Hematopoietic multipotent progenitor cell treated with erythropoietin and hydrocortisone succinate and interleukin-3 and kit ligand, for 4 days (in vitro differentiated cells): ENCODE data around the gene PRR33.
"Not testable (repeated sequence)": the region's sequence is repeated elsewhere in the genome, so short reads cannot be mapped to it uniquely, and the experiment has no call there.

Experiments
- DNase-seq: peaks from one replicate; pipeline ENCODE4 v3.0.0-alpha.2; 2015

Gene PRR33

DNA sequence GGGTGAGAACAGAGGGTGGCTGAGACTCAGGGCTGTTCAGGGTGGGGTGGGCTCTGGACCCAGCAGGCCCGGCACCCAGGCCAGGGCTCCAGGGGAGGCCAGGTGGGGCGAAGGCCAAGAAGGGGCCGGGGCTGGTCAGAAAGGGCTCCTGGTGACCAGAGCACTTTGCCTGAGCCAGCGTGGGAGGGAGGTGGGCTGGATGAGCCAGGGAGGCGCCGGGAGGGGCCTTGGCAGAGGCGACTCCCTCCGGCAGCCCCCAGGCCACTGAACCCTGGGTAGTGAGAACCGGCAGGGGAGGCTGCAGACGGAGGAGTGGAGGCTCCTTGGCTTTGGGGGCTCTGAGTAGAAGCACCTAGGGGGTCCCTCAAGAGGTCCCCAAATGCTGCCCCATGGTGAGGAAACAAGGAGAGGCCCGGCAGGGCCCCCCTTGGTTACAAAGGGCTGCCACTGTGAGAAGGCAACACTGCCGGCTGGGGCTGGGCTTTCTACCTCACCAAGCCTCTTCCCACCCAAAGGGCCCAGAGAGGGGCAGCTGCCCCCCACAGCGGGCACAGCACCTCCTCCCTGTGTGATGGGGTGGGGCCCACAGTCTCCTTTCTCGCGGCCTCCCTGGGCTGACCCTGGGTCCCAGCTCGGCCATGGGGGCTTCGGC, 17.1 kb downstream of the PRR33 start:
- DNase-seq, result not testable (repeated sequence)

DNA sequence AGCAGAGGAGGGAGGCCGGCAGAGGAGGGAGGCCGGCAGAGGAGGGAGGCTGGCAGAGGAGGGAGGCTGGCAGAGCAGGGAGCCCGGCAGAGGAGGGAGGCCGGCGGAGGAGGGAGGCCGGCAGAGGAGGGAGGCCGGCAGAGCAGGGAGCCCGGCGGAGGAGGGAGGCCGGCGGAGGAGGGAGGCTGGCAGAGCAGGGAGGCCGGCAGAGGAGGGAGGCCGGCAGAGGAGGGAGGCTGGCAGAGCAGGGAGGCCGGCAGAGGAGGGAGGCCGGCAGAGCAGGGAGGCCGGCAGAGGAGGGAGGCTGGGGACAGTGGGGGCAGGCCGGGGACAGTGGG, 17.9 kb downstream of the PRR33 start:
- not testable (repeated sequence) for DNase-seq

DNA sequence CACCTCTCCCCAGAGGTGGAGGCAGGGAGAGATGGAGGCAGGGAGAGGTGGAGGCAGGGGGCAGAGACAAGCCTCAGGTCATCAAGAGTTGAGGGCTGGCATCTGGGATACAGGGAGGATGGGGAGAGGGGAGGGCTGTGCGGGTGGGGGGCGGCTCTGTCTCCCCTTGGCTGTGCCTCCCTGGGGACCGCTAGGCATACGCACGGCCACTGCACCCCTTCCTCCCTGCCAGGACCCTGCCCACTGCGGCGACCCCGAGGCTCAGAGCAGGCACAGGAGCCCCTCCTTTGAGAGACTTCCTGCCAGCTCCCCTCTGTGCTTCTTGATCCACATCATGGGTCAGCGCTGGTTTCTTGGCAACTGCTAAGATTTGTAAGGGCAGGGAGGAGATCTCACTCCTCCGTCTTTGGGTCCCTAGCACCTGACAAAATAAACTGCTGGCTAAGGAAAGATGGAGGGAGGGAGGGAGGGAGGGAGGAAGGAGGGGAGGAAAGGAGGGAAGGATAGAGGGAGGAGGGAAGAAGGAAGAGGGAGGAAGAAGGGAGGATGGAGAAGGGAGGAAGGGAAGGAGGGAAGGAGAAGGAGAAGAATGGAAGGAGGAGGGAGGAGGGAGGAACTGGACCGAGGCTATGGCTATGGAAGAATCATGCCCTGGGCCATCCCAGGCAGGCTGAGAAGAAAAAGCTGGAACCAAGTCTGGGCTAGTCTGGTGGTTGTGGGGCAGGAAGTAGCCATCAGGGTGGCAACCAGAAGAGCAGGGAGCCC, 18.5 kb downstream of the PRR33 start:
- DNase-seq, result no peak

DNA sequence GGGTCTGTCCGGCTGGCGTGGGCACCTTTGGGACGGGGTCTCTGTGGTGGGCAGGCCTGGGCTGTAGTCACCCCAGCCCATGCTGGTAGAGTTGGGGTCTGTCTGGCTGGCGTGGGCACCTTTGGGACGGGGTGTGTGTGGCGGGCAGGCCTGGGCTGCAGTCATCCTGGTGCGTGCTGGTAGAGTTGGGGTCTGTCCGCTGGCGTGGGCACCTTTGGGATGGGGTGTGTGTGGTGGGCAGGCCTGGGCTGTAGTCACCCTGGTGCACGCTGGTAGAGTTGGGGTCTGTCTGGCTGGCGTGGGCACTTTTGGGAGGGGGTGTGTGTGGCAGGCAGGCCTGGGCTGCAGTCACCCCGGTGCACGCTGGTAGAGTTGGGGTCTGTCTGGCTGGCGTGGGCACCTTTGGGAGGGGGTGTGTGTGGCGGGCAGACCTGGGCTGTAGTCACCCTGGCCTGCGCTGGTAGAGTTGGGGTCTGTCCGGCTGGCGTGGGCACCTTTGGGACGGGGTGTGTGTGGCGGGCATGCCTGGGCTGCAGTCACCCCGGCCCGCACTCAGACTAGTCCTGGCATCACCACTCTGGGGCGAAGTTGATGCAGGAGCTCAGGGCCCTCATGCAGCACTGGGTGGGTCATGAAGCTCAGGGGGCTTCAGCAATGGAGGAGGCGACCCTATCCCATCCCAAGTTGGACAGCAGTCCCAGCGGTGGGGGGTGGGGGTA, 19.3 kb downstream of the PRR33 start:
- no peak for DNase-seq

DNA sequence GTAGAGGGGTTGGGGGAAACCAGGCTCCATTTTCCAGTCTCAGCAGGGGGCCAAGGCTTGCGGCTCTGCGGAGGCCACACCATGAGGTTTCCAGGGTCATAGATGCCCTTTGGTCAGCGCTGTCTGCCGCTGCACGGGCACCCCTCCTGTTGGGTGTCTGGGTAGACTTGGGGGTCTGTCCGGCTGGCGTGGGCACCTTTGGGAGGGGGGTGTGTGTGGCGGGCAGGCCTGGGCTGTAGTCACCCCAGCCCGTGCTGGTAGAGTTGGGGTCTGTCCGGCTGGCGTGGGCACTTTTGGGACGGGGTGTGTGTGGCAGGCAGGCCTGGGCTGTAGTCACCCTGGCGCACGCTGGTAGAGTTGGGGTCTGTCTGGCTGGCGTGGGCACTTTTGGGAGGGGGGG, 20.2 kb downstream of the PRR33 start:
- DNase-seq, result no peak

DNA sequence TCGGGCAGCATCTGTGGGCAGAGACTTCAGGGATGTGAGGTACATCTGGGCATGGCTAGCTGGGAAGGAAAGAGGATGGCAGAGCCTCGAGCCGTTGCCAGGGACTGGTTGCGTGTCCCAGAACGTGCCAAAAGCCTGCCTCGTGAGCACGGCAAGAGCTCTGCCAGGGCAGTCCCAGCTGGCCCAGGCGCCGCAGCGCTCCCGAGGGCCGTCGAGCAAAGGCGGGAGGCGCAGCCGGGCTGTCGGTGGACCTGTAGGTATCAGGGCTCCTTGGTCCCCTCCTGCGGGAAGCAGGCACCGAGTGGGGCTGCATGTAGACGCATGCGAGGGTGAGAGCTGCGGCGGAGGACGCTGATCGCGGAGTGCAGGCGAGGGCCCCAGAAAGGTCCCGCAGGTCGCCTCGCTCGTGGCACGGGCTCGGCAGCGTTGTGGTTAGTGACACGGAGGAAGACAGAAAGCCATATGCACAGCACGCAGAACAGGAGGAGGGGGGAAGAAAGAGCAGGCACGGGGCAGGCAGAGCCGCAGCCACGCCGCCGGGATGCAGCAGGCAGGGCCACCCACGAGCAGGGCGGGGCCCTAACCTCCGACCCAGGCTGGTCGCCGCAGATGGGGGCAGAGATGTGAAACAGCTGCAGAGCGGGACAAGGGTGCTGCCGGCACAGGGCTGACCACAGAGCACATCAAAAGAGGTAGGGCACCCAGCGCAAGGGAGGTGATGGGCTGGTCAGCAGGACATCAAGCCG, 20.8 kb downstream of the PRR33 start:
- peak; percentile 30 for DNase-seq

DNA sequence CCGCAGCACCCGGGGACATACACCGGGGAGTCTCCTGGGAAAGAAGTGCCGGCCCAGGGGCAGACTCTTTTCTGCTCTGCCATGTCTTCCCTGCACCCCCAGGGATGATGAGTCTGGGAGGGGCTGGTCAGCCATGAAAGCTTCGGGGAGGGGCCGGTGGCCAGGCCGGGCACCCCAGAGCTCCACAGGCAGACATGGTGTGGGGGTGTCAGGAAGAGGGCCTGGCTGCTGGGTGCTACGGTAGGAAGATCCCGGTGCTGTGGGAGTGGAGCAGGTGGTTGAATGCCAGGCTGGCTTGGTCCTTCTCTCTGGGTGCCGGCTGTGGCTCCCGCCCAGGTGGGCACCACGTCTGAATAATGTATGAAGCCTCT, 21.4 kb downstream of the PRR33 start:
- DNase-seq, result no peak

DNA sequence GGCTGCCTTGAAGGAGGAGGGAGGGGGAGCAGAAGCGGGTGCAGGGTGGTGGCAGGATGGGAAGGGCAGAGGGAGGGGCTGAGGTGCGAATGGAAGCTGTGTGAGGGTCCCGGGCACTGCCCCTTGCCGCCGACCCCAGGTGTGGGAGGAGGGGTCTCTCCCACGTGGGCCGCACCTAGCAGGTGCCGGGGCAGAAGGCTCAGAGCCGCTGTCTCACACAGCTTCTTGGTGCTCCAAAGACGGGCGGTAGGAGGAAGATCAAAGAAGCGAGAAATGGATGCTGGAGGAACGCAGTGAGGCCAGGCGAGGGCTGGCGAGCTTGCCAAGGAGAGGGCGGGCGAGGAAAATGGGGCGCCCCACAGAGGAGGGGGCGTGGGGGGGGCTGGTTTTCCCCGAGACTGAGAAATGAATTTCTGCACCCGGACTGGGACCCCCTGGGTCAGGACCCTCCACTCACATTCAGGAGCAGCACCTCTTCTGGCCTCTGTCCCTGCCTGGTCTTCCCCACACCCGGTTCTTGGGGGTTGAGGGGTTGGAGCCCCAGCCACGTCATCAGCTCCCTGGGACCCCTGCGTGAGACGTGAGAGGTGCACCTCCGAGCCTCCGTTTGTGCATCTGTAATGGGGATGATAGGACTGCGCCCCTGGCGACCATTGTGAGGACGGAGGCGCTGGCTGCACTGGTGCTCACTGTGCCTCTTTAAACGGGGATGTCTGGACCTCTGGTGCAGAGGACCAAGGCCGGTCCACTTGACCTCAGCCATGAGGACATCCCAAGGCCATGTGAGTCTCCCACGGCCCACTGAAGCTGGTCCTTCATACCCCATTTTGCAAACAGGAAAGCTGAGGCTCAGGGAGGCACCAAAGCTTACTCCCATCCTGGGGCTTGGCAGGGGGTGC, 22.0 kb downstream of the PRR33 start:
- no peak for DNase-seq

DNA sequence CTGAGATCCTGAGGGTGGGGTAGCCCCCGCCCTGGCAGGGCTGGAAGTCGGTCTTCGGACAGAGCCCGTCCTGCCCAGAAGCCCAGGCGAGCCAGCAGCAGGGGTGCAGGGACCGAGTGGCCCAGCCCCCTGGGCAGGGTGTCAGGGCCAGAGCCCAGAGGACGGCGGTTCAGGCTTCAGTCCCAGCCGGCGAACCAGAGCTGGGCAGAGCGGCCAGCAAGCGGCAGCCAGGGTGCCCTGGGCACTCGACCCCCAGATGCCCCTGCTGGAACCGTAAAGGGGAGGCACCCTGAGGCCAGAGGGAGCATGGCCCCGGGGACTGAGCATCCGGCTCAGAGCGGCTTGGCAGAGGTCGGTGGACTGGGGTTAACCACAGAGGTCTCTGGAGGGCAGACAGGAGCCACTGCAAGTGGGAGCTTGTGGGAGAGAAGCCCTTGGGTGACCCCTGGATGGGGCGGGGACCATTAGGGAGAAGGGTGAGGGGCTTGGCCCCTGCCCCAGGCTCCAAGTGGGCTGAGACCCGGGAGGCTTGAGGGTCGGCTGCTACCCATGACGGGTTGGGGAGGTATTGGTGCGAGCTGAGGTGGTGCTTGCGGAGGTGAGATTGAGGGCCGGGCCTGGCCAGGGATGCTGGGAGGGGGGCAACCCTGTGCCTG, 22.9 kb downstream of the PRR33 start:
- DNase-seq, result no peak

DNA sequence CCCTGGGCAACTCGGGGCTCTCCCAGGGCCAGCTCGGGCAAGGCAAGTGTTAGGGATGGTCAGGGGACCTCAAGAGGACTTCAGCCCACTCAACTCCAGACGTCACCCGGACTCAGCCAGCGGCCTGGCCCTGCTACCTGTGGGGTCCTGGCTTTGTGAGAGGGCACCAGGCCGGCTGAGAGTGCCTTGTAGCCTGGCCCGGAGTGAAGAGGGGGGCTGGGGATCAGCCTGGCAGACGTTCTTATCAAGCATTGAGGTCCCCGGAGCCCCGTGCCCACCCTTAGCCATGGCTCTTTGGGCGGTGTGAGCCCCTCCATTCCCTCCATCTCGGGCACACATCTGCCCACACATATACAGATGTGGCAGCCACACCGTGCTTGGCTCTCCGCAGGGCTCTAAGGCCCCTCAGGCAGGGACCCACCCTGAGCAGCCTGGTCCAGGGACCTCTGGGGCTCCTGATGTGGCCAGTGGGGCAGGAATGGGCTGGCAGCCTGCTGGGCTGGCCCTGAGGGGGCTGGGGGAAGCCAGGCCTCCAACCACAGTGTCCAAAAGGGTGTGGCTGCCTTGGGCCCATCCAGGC, 23.5 kb downstream of the PRR33 start:
- no peak for DNase-seq

DNA sequence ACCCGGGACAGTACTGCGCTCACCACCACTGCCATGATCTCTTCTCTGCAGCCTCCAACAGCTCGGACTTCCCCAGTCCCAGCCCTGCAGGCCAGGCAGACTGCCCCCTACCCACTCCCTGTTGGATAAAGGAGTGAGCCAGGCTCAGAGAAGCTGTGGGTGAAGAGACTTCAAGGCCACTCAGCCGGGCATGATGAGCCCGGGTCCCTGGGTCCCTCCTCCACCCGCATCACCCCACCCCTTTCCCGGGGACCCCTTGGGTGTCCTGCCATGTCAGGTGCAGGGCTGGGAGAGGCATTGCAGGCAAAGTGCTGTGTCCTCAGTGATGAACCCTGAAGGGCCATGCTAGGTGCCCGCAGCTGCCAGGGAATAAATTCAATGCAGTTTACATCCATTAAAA, 24.3 kb downstream of the PRR33 start:
- DNase-seq, result no peak

DNA sequence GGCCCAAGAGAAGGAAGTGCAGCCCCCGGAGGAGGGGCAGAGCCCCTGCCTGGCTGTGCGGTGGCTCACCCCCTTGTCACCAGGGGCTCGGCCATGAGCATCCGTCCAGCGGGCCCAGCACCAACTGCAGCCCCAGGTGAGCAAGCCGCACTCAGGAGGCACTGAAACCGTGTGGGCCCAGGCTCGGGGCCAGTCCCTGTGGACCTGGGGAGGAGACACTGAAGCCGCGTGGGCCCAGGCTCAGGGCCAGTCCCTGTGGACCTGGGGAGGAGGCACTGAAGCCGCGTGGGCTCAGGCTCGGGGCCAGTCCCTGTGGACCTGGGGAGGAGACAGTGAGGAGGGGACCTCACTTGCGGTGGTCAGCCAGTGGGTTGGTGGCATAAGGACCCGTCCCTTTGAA, 24.9 kb downstream of the PRR33 start:
- DNase-seq, result no peak

DNA sequence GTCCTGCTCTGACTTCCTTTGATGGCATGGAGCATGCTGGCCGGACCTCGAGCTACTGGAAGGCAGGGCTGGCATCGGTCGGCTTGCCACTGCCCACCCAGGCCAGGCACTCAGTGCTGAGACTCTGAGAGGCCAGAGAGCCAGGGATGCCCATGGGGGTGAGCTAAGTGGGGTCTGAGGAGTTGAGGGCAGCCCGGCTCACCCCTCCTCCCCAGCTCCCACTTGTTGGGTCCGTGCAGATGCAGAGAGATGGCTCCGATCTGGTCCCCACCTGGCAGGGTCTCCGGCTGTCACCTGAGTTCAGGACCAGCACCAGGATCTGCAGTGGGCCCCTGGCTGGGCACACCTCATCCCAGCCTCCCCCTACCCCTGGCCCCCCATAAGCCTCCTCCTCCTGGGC, 25.5 kb downstream of the PRR33 start:
- no peak for DNase-seq

DNA sequence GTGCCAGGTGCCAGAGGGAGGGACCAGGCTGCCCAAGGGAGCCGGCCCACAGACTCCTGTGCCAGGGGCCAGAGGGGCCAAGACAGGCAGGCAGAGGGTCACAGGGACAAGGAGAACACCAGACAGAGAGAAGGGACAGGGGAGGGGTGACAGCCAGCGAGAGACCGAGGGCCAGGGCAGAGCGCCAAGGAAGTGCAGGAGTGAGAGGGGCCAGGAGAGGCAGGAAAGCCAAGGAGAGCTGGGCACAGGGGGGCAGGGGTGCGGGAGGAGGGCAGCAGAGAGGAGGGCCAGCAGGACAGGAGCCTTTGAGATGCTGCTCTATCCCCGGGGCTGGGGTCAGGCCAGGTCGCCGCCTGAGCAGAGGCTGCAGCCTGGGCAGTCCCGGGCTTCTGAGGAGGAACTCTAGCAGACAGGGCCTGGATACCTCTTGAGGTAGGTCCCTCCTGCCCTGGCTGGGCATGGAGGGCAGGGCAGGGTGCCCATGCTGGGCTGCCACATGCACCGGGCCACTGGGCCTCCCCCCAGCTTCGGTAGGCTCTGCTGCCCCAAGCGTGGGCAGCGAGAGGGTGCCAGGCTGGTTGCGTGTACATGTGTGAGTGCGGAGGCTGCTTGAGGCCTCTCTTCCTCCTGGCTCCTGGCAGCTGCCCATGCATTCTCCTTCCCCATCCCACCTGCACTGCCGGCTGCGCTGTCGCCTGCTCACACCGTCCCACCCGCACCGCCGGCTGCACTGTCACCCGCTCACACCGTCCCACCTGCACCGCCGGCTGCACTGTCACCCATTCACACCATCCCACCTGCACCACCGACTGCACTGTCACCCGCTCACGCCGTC, 26.6 kb downstream of the PRR33 start:
- DNase-seq, result no peak

DNA sequence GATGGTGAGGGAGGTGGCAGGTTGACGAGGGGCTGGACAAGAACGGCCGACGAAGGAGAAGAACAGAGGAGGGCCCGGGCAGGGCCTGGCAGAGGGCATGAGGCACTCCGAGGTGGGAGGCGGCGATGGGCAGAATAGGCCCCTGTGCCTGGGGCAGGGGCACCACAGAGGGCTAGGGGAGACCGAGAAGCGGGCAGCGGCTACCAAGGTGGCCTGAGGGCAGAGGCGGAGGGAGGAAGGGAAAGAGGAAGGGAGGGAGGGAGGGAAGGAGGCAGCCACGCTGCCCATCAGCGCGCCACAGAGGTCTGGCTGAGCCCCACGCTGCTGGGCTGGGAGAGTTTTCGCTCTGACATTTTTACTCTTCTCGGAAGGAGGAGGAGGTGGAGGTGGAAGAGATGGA, 27.5 kb downstream of the PRR33 start:
- DNase-seq, result no peak

DNA sequence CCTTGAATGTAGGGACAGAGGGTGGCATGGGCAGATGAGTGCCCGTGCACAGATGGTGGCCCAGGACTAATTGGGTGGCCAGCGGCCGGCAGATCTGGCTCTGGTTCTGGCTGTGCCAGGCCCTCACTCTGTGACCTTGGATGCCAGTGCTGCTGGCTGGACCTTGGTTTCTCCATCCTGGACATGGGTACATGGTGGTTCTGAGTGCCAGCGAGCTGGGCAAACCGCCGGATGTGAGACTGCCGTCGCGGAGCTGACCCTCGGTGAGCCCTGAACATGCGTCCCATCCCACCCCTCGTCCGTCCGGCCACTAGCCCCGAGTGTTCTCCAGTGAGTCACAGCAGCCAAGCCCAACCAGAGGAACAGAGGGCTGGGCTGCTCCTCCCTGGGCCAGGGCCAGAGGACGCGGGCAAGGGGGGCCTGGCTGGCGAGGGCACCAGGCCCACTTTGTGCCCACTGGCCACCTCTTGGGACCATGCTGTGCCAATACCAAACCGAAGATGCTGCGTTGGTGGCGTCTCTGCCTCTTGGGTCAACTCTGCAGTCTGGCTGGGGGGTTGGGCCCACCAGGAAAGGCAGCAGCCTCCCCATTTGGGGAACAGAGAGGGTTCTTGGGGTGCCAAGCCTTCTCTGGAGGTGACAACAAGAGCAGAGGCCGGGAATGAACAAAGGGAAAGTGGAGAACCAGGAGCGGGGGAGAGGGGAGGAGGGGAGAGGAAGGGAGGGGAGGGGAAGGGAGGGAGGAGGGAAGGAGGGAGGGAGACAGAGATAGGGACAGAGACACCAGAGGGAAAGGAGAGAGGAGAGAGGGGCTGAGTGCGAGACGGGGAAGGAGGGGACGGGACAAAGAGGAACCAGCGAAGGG, 28.1 kb downstream of the PRR33 start:
- DNase-seq, result peak; percentile 80

DNA sequence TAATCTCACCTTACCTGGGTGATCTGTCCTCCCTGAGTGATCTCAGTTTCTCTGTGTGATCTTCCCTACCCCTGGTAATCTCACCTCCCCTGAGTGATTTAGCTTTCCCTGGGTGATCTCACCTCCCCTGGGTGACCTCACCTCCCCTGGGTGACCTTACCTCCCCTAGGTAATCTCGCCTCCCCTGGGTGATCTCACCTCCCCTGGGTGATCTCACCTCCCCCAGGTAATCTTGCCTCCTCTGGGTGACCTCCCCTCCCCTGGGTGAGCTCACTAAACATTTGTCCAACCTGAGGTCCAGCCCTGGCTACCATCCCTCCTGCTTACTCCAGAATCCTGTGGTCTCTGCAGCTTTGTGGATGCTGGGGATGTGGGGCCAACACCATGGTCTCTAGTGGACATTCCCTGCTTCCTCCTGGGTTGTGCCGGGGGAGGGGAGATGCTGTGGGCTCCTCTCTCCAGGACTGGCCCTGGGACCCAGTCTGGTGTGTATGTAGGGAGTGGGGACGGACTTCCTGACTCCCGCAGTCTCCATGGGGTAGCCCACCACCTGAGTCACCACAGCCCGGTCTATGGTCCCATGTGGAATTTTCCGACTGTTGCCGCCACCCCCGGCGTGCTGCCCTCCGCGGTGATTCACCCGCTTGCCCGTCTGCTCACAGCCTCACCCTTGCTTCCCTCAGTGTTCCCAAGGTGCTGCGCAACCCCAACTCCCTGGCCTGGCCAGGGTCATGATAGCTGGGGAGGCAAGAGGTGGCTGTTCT, 28.9 kb downstream of the PRR33 start:
- no peak for DNase-seq
